ENCODE measurements around the gene LAPTM4A. TPM values are rescaled to one million over a fixed set of nuclear protein-coding genes. Genes with fewer than 3 reads are reported as not detected.

The LAPTM4A gene
- total RNA-seq, 1 donor from 2014 or later = 85.4 TPM

Other genes starting within 250 kb of the LAPTM4A start
- 7.8 TPM for gene TTC32, start 149.6 kb downstream of the LAPTM4A start, total RNA-seq
- gene WDR35, start 61.5 kb downstream of the LAPTM4A start, total RNA-seq = 2.4 TPM
- gene MATN3, start 39.0 kb downstream of the LAPTM4A start, total RNA-seq = 0.56 TPM
- gene SDC1, start 173.5 kb upstream of the LAPTM4A start, total RNA-seq = 477 TPM

All from esophagus mucosa (tissue), 1 donor.